HG02970 (cell line): ENCODE results near the gene SCYL1.
A peak's percentile ranks its signal among the peaks of the same experiment; 100 is the strongest.
"Not testable (repeated sequence)": the region's sequence is repeated elsewhere in the genome, so short reads cannot be mapped to it uniquely, and the experiment has no call there.

Experiments
- ATAC-seq: cut with Tn5 transposase; IDR thresholded peaks from one replicate; pipeline ENCODE4 v1.9.1; 2021; ENCODE audit warnings: mild to moderate bottlenecking, moderate library complexity, moderate number of reproducible peaks; ENCODE audit not compliant: unreplicated experiment, low FRiP score

The SCYL1 gene

GRCh38 chr11:65504674-65505465 is 20.0 kb upstream of the SCYL1 start:
- no peak for ATAC-seq

DNA sequence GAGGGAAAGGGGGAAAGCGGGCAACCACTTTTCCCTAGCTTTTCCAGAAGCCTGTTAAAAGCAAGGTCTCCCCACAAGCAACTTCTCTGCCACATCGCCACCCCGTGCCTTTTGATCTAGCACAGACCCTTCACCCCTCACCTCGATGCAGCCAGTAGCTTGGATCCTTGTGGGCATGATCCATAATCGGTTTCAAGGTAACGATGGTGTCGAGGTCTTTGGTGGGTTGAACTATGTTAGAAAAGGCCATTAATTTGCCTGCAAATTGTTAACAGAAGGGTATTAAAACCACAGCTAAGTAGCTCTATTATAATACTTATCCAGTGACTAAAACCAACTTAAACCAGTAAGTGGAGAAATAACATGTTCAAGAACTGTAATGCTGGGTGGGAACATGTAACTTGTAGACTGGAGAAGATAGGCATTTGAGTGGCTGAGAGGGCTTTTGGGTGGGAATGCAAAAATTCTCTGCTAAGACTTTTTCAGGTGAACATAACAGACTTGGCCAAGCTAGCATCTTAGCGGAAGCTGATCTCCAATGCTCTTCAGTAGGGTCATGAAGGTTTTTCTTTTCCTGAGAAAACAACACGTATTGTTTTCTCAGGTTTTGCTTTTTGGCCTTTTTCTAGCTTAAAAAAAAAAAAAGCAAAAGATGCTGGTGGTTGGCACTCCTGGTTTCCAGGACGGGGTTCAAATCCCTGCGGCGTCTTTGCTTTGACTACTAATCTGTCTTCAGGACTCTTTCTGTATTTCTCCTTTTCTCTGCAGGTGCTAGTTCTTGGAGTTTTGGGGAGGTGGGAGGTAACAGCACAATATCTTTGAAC is 19.2 kb upstream of the SCYL1 start:
- no peak for ATAC-seq

- no peak for ATAC-seq
Observed at GRCh38 chr11:65506290-65506771, 18.6 kb upstream of the SCYL1 start.

DNA sequence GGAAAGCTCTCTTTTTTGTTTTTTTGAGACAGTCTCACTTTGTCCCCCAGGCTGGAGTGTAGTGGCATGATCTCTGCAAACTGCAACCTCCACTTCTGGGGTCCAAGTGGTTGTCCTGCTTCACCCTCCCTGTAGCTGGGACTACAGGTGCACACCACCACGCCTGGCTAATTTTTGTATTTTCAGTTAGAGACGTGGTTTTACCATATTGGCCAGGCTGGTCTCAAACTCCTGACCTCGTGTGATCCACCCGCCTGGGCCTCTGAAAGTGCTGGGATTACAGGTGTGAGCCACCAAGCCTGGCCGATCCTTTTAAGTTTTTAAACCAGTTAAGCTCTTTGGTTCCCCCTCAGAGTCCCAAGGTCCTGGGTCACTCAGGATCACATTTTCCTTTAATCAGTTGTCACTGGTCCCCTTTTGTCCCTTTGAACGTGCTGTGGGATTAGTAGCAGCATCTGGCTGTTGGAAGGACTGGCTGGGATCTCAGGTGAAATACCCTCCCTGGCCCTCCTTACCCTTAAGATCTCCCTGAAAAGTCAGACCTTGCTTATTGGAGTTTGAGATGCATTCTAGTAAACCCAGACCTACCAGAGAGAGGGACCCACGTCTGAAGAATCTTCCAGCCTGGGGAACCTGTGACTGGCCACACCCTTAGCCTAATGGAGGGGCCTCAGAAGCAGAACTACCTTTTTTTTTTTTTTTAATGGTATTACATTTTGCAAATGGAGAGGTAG is 17.9 kb upstream of the SCYL1 start:
- peak; percentile 19 for ATAC-seq

DNA sequence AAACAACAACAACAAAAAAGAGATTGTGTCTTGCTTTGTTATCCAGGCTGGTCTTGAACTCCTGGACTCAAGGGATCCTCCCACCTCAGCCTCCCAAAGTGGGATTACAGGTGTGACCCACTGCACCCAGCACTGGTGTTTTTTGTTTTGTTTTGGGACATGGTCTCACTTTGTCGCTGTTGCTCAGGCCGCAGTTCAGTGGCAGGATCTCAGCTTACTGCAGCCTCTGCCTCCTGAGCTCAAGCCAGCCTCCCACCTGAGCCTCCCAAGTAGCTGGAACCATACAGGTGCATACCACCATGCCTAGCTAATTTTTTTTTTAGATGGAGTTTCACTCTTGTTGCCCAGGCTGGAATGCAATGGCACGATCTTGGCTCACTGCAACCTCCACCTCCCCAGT is 12.6 kb upstream of the SCYL1 start:
- not testable (repeated sequence) for ATAC-seq

GRCh38 chr11:65516135-65516968 is 8.5 kb upstream of the SCYL1 start:
- no peak for ATAC-seq

DNA sequence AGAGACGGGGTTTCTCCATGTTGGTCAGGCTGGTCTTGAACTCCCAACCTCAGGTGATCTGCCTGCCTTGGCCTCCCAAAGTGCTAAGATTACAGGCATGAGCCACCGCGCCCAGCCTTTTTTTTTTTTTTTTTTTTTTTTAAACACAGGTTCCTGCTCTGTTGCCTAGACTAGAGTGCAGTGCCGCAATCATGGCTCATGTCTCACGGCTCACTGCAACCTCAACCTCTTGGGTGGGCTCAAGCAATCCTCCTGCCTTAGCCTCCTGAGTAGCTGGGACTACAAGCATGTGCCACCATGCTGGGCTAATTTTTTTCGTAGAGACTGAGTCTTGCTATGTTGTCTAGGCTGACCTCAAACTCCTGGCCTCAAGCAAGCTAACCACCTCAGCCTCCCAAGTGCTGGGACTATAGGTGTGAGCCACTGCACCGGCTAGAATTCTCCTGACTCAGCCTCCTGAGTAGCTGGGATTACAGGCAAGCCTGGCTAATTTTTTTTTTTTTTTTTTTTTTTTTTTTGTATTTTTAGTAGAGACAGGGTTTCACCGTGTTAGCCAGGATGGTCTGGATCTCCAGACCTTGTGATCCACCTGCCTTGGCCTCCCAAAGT is 5.8 kb upstream of the SCYL1 start:
- not testable (repeated sequence) for ATAC-seq

DNA sequence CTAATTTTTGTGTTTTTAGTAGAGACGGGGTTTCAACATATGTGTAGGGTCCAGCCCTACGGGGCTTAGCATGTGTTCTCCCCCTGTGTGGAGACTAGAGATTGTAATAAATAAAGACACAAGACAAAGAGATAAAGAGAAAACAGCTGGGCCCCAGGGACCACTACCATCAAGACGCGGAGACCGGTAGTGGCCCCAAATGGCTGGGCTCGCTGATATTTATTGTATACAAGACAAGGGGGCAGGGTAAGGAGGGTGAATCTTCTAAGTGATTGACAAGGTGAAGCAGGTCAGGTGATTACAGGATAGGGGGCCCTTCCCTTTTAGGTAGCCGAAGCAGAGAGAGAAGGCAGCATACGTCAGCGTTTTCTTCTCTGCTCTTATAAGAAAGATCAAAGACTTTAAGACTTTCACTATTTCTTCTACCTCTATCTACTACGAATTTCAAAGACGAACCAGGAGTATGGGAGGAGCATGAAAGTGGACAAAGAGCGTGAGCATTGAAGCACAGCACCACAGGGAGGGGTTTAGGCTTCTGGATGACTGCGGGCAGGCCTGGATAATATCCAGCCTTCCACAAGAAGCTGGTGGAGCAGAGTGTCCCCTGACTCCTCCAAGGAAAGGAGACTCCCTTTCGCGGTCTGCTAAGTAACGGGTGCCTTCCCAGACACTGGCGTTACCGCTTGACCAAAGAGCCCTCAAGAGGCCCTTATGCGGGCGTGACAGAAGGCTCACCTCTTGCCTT is 2.9 kb upstream of the SCYL1 start:
- not testable (repeated sequence) for ATAC-seq

- ATAC-seq = not testable (repeated sequence)
Observed at GRCh38 chr11:65522718-65523630, 1.9 kb upstream of the SCYL1 start.

DNA sequence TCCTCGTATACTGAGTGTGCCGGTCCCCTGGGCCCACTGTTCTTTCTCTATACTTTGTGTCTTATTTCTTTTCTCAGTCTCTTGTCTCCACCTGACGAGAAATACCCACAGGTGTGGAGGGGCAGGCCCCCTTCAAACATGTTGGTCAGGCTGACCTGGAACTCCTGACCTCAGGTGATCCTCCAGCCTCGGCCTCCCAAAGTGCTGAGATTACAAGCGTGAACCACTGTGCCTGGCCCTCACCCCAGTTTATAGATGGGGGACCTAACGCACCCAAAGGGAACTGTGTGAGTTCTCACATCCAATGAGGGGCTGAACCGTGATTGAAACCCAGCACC is 1.3 kb upstream of the SCYL1 start:
- not testable (repeated sequence) for ATAC-seq

DNA sequence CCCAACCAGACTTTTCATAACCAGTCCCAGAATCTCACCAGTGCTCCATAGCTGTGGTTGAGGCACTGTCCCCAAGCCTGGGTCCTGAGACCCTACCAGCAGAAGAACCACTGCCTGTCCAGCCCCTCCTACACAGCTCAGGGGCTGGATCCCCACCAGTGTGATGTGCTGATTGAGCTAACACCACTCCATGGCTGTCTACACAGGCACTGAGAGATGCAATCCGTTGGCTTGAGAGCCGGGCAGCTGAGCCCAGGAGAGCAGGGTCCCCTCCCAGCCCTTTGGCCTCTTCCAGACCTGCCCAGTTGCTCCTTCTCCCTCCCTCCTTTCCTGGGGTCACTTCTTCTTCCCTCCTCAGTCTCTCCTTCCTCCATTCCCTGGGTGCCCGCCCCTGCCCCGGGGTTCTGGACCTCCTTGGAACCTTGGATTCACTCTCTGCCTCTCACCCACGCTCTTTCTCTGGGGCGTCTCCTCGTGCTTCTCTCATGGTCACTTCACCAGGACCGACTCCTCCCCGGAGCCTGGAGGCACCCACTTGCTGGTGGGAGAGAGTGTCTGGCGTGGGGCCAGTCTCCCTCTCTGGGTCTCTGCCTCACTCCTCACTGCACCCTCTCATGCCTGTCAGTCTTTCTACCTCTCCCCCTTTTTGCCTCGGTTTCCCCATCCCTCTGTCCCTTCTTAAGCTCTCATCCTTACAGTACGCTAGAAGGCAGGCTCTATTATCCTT is 706 bp upstream of the SCYL1 start:
- ATAC-seq = peak; percentile 1

GRCh38 chr11:65525546-65526480 is 930 bp downstream of the SCYL1 start:
- ATAC-seq = no peak

- ATAC-seq = no peak
Observed at GRCh38 chr11:65526744-65527143, 1.9 kb downstream of the SCYL1 start.

GRCh38 chr11:65528819-65529350 is 4.0 kb downstream of the SCYL1 start:
- ATAC-seq = no peak

GRCh38 chr11:65529475-65530156 is 4.7 kb downstream of the SCYL1 start:
- ATAC-seq = no peak

GRCh38 chr11:65530157-65530496 is 5.2 kb downstream of the SCYL1 start:
- ATAC-seq = no peak
